ENCODE results near the gene FYCO1.

Gene FYCO1

GRCh38 chr3:45953536-45953935 is 42.1 kb downstream of the FYCO1 start:
- no peaks in the 10 kb centered on the region for H3K9me3 ChIP-seq (ENCODE audit: insufficient read depth, low read depth, low read length)
- no peaks in the 10 kb centered on the region for H3K9me2 ChIP-seq (replicated peaks; ENCODE audit: low read depth, low read length)
- peaks cover 76% of the 10 kb centered on the region; the same call in 1 of the 2 replicates for H3K36me3 ChIP-seq (ENCODE audit: insufficient read depth, low read length)

GRCh38 chr3:45952456-45952855 is 43.2 kb downstream of the FYCO1 start:
- TF ChIP-seq EZH2phosphoT487 (IDR thresholded peaks at IDR 0.05; ENCODE audit: borderline replicate concordance) (no peak), CTCF (conservative IDR thresholded peaks at IDR 0.05; ENCODE audit: low read length) (no peak)
- H3K9ac ChIP-seq (ENCODE audit: low read depth, low read length, poor library complexity, severe bottlenecking): no peak overlapping the region
- no peaks in the 10 kb centered on the region for H3K9me2 ChIP-seq (replicated peaks; ENCODE audit: low read depth, low read length)
- H3K27me3 ChIP-seq (ENCODE audit: insufficient read depth, low read length, poor library complexity, severe bottlenecking): no peaks in the 10 kb centered on the region
- no peak overlapping the region for H2AFZ ChIP-seq (ENCODE audit: low read length)
- H3K4me1 ChIP-seq (ENCODE audit: insufficient read depth, low read length, poor library complexity, severe bottlenecking): peaks cover 7% of the 10 kb centered on the region
- no peak overlapping the region for H3K4me3 ChIP-seq (ENCODE audit: low read length, poor library complexity, severe bottlenecking)
- no peaks in the 10 kb centered on the region for H4K20me1 ChIP-seq (ENCODE audit: insufficient read depth, low read length, poor library complexity, severe bottlenecking)
- H3K4me2 ChIP-seq (ENCODE audit: low read depth, low read length, poor library complexity, severe bottlenecking): no peak overlapping the region
- peaks cover 69% of the 10 kb centered on the region; the same call in 1 of the 2 replicates for H3K36me3 ChIP-seq (ENCODE audit: insufficient read depth, low read length)
- no peaks in the 10 kb centered on the region for H3F3A ChIP-seq (ENCODE audit: low read depth)
- no peaks in the 10 kb centered on the region for H3K9me3 ChIP-seq (ENCODE audit: insufficient read depth, low read depth, low read length)
- H3K79me2 ChIP-seq (ENCODE audit: insufficient read depth, low read length): no peaks in the 10 kb centered on the region

More at GRCh38 chr3:45953536-45953935, 42.1 kb downstream of the FYCO1 start:
- no peaks in the 10 kb centered on the region for H4K20me1 ChIP-seq (ENCODE audit: insufficient read depth, low read length, poor library complexity, severe bottlenecking)
- no peak overlapping the region for H2AFZ ChIP-seq (ENCODE audit: low read length)
- H3F3A ChIP-seq (ENCODE audit: low read depth): no peaks in the 10 kb centered on the region
- H3K4me2 ChIP-seq (ENCODE audit: low read depth, low read length, poor library complexity, severe bottlenecking): no peak overlapping the region
- H3K9ac ChIP-seq (ENCODE audit: low read depth, low read length, poor library complexity, severe bottlenecking): no peak overlapping the region
- H3K27me3 ChIP-seq (ENCODE audit: insufficient read depth, low read length, poor library complexity, severe bottlenecking): no peaks in the 10 kb centered on the region
- H3K4me1 ChIP-seq (ENCODE audit: insufficient read depth, low read length, poor library complexity, severe bottlenecking): peaks cover 5% of the 10 kb centered on the region
- H3K79me2 ChIP-seq (ENCODE audit: insufficient read depth, low read length): no peaks in the 10 kb centered on the region
- TF ChIP-seq EZH2phosphoT487 (IDR thresholded peaks at IDR 0.05; ENCODE audit: borderline replicate concordance): no peak
- no peak for TF ChIP-seq CTCF (conservative IDR thresholded peaks at IDR 0.05; ENCODE audit: low read length)
- no peak overlapping the region for H3K4me3 ChIP-seq (ENCODE audit: low read length, poor library complexity, severe bottlenecking)

GRCh38 chr3:45951946-45952345 is 43.7 kb downstream of the FYCO1 start:
- Histone ChIP-seq H3K27me3 (ENCODE audit: insufficient read depth, low read length, poor library complexity, severe bottlenecking) (no peaks in the 10 kb centered on the region), H3K4me1 (ENCODE audit: insufficient read depth, low read length, poor library complexity, severe bottlenecking) (peaks cover 7% of the 10 kb centered on the region), H3F3A (ENCODE audit: low read depth) (no peaks in the 10 kb centered on the region), H3K4me3 (ENCODE audit: low read length, poor library complexity, severe bottlenecking) (no peak overlapping the region), H3K9me3 (ENCODE audit: insufficient read depth, low read depth, low read length) (no peaks in the 10 kb centered on the region), H3K79me2 (ENCODE audit: insufficient read depth, low read length) (no peaks in the 10 kb centered on the region), H3K9ac (ENCODE audit: low read depth, low read length, poor library complexity, severe bottlenecking) (no peak overlapping the region), H4K20me1 (ENCODE audit: insufficient read depth, low read length, poor library complexity, severe bottlenecking) (no peaks in the 10 kb centered on the region), H3K36me3 (ENCODE audit: insufficient read depth, low read length) (peaks cover 69% of the 10 kb centered on the region; the same call in 1 of the 2 replicates), H3K4me2 (ENCODE audit: low read depth, low read length, poor library complexity, severe bottlenecking) (no peak overlapping the region), H3K9me2 (replicated peaks; ENCODE audit: low read depth, low read length) (no peaks in the 10 kb centered on the region), H2AFZ (ENCODE audit: low read length) (no peak overlapping the region)
- TF ChIP-seq EZH2phosphoT487 (IDR thresholded peaks at IDR 0.05; ENCODE audit: borderline replicate concordance) (no peak), CTCF (conservative IDR thresholded peaks at IDR 0.05; ENCODE audit: low read length) (no peak)
